Measurements from ENCODE around the gene SORCS3. TPM values are rescaled to one million over a fixed set of nuclear protein-coding genes. Genes with fewer than 3 reads are reported as not detected.

SORCS3 gene
- total RNA-seq, 1 experiment from 2014 or later, result not detected

- intact Hi-C loops (cut with micrococcal nuclease; ENCODE audit: unreplicated experiment), result no loop called here
- H4K20me1 ChIP-seq (ENCODE audit: insufficient read depth), result no peaks in the 10 kb centered on the region
- H3K4me2 ChIP-seq, result no peak overlapping the region
- ChIA-PET CTCF (no interaction called here), POLR2A (ENCODE audit: unreplicated experiment) (no interaction called here)
- no peak for TF ChIP-seq CTCF (conservative IDR thresholded peaks at IDR 0.05)
- TF ChIP-seq EZH2 (IDR thresholded peaks at IDR 0.05; ENCODE audit: low read depth), result no peak
- no TSS peak for BruUV-seq (replicated peaks)
- H3K36me3 ChIP-seq (ENCODE audit: low read depth), result no peaks in the 10 kb centered on the region
- no peak overlapping the region for H2AFZ ChIP-seq
- H3F3A ChIP-seq (ENCODE audit: insufficient read depth, low read depth), result no peaks in the 10 kb centered on the region
- no peaks in the 10 kb centered on the region for H3K79me2 ChIP-seq (ENCODE audit: low read depth)
- H3K9me2 ChIP-seq (ENCODE audit: insufficient read depth), result no peaks in the 10 kb centered on the region
- no peak overlapping the region for H3K27ac ChIP-seq
- no peak overlapping the region for H3K4me3 ChIP-seq
- no peaks in the 10 kb centered on the region for H3K27me3 ChIP-seq (ENCODE audit: insufficient read depth, low read depth)
- no peaks in the 10 kb centered on the region for H3K9me3 ChIP-seq (ENCODE audit: insufficient read depth, low read depth)
- no peak for DNase-seq
- H3K4me1 ChIP-seq (replicated peaks; ENCODE audit: insufficient read depth), result no peaks in the 10 kb centered on the region
These were observed 520.7 kb downstream of the SORCS3 start for GRCh38 chr10:105161767-105162166.

- no peaks in the 10 kb centered on the region for H3K79me2 ChIP-seq (ENCODE audit: low read depth)
- DNase-seq, result no peak
- H3K27ac ChIP-seq, result no peak overlapping the region
- no peaks in the 10 kb centered on the region for H3K27me3 ChIP-seq (ENCODE audit: insufficient read depth, low read depth)
- POLR2A ChIA-PET (ENCODE audit: unreplicated experiment), result no interaction called here
- no peaks in the 10 kb centered on the region for H3K36me3 ChIP-seq (ENCODE audit: low read depth)
- H4K20me1 ChIP-seq (ENCODE audit: insufficient read depth), result no peaks in the 10 kb centered on the region
- no peaks in the 10 kb centered on the region for H3K9me3 ChIP-seq (ENCODE audit: insufficient read depth, low read depth)
- H3K4me2 ChIP-seq, result no peak overlapping the region
- H3K9me2 ChIP-seq (ENCODE audit: insufficient read depth), result no peaks in the 10 kb centered on the region
- no peaks in the 10 kb centered on the region for H3K4me1 ChIP-seq (replicated peaks; ENCODE audit: insufficient read depth)
- H3F3A ChIP-seq (ENCODE audit: insufficient read depth, low read depth), result no peaks in the 10 kb centered on the region
- CTCF ChIA-PET, result no interaction called here
- TF ChIP-seq CTCF (conservative IDR thresholded peaks at IDR 0.05) (no peak), EZH2 (IDR thresholded peaks at IDR 0.05; ENCODE audit: low read depth) (no peak)
- no peak overlapping the region for H3K4me3 ChIP-seq
- intact Hi-C loops (cut with micrococcal nuclease; ENCODE audit: unreplicated experiment), result no loop called here
- BruUV-seq (replicated peaks), result no TSS peak
- H2AFZ ChIP-seq, result no peak overlapping the region
These were observed 529.4 kb downstream of the SORCS3 start for GRCh38 chr10:105170521-105170920.

- no TSS peak for BruUV-seq (replicated peaks)
- CTCF ChIA-PET, result no interaction called here
These were observed 530.9 kb downstream of the SORCS3 start for GRCh38 chr10:105171945-105172344.

More at GRCh38 chr10:105171945-105172344, 530.9 kb downstream of the SORCS3 start:
- Histone ChIP-seq H3K4me2 (no peak overlapping the region), H3K79me2 (ENCODE audit: low read depth) (no peaks in the 10 kb centered on the region), H3K9me3 (ENCODE audit: insufficient read depth, low read depth) (no peaks in the 10 kb centered on the region), H3K36me3 (ENCODE audit: low read depth) (no peaks in the 10 kb centered on the region), H3K4me1 (replicated peaks; ENCODE audit: insufficient read depth) (no peaks in the 10 kb centered on the region), H2AFZ (no peak overlapping the region), H3K9me2 (ENCODE audit: insufficient read depth) (no peaks in the 10 kb centered on the region), H3K27ac (no peak overlapping the region), H3F3A (ENCODE audit: insufficient read depth, low read depth) (no peaks in the 10 kb centered on the region), H3K27me3 (ENCODE audit: insufficient read depth, low read depth) (no peaks in the 10 kb centered on the region), H3K4me3 (no peak overlapping the region), H4K20me1 (ENCODE audit: insufficient read depth) (no peaks in the 10 kb centered on the region)
- TF ChIP-seq CTCF (conservative IDR thresholded peaks at IDR 0.05), result no peak
- TF ChIP-seq EZH2 (IDR thresholded peaks at IDR 0.05; ENCODE audit: low read depth), result no peak
- no peak for DNase-seq
- intact Hi-C loops (cut with micrococcal nuclease; ENCODE audit: unreplicated experiment), result no loop called here
- POLR2A ChIA-PET (ENCODE audit: unreplicated experiment), result no interaction called here
